ENCODE measurements around the gene NPY5R. TPM values are rescaled to one million over a fixed set of nuclear protein-coding genes. Genes with fewer than 3 reads are reported as not detected.

Gene NPY5R
- polyA plus RNA-seq, 1 donor (not counting 4 experiments of a cell fraction or from before 2014, with no cell fraction given): not detected

GRCh38 chr4:163393471-163393870 is 49.8 kb downstream of the NPY5R start:
- Histone ChIP-seq H3K4me1 (ENCODE audit: control insufficient read depth, extremely low read depth, insufficient read depth, low read length) (no peaks in the 10 kb centered on the region), H3K9me3 (ENCODE audit: control insufficient read depth, low read depth, low read length) (no peaks in the 10 kb centered on the region), H2AFZ (ENCODE audit: control insufficient read depth, low read length) (no peak overlapping the region), H3K9me1 (ENCODE audit: control insufficient read depth, extremely low read depth, insufficient read depth, low read length) (no peaks in the 10 kb centered on the region), H3K27ac (ENCODE audit: control insufficient read depth, insufficient read depth, low read length) (no peak overlapping the region), H3K9ac (ENCODE audit: control insufficient read depth, extremely low read depth, insufficient read depth, low read length) (no peak overlapping the region), H3K36me3 (ENCODE audit: control insufficient read depth in 2 of 2, extremely low read depth in 1 of 2, insufficient read depth in 2 of 2, low read length in 2 of 2) (no peaks in the 10 kb centered on the region), H3K27me3 (ENCODE audit: control insufficient read depth, extremely low read depth, insufficient read depth, low read length) (no peaks in the 10 kb centered on the region), H4K20me1 (ENCODE audit: control insufficient read depth, extremely low read depth, insufficient read depth, low read length) (no peaks in the 10 kb centered on the region), H3K79me2 (ENCODE audit: control insufficient read depth, insufficient read depth, low read length) (no peaks in the 10 kb centered on the region), H3K4me2 (ENCODE audit: control insufficient read depth, extremely low read depth, insufficient read depth, low read depth, low read length) (no peak overlapping the region), H3K4me3 (ENCODE audit: control insufficient read depth in 2 of 3, extremely low read depth in 1 of 3, insufficient read depth in 2 of 3, low read depth in 1 of 3, low read length in 3 of 3) (no peak overlapping the region)
- FAIRE-seq (no peak), DNase-seq (ENCODE audit: low read depth, low spot score) (no peak)
- dilution Hi-C loops (cut with MboI; ENCODE audit: extremely low pct_ligation_motif_present, low sequenced_read_pairs): no loop called here
- no peak for TF ChIP-seq EZH2 (IDR thresholded peaks at IDR 0.05; ENCODE audit: low read length)
- no peak for TF ChIP-seq CTCF (optimal IDR thresholded peaks at IDR 0.05 in 1 of 3, IDR thresholded peaks at IDR 0.05 in 1 of 3, conservative IDR thresholded peaks at IDR 0.05 in 1 of 3; ENCODE audit: extremely low read depth in 1 of 3, insufficient read depth in 2 of 3, low read length in 3 of 3)

GRCh38 chr4:163395055-163395454 is 51.4 kb downstream of the NPY5R start:
- no peak for TF ChIP-seq CTCF (optimal IDR thresholded peaks at IDR 0.05 in 1 of 3, IDR thresholded peaks at IDR 0.05 in 1 of 3, conservative IDR thresholded peaks at IDR 0.05 in 1 of 3; ENCODE audit: extremely low read depth in 1 of 3, insufficient read depth in 2 of 3, low read length in 3 of 3)
- TF ChIP-seq EZH2 (IDR thresholded peaks at IDR 0.05; ENCODE audit: low read length): no peak
- no peak overlapping the region for H2AFZ ChIP-seq (ENCODE audit: control insufficient read depth, low read length)
- H3K9me1 ChIP-seq (ENCODE audit: control insufficient read depth, extremely low read depth, insufficient read depth, low read length): no peaks in the 10 kb centered on the region
- dilution Hi-C loops (cut with MboI; ENCODE audit: extremely low pct_ligation_motif_present, low sequenced_read_pairs): no loop called here
- FAIRE-seq: no peak
- no peaks in the 10 kb centered on the region for H3K27me3 ChIP-seq (ENCODE audit: control insufficient read depth, extremely low read depth, insufficient read depth, low read length)
- H3K9me3 ChIP-seq (ENCODE audit: control insufficient read depth, low read depth, low read length): no peaks in the 10 kb centered on the region
- H3K4me2 ChIP-seq (ENCODE audit: control insufficient read depth, extremely low read depth, insufficient read depth, low read depth, low read length): no peak overlapping the region
- H3K27ac ChIP-seq (ENCODE audit: control insufficient read depth, insufficient read depth, low read length): no peak overlapping the region
- no peaks in the 10 kb centered on the region for H3K79me2 ChIP-seq (ENCODE audit: control insufficient read depth, insufficient read depth, low read length)
- H3K4me3 ChIP-seq (ENCODE audit: control insufficient read depth in 2 of 3, extremely low read depth in 1 of 3, insufficient read depth in 2 of 3, low read depth in 1 of 3, low read length in 3 of 3): no peak overlapping the region
- no peaks in the 10 kb centered on the region for H4K20me1 ChIP-seq (ENCODE audit: control insufficient read depth, extremely low read depth, insufficient read depth, low read length)
- H3K4me1 ChIP-seq (ENCODE audit: control insufficient read depth, extremely low read depth, insufficient read depth, low read length): no peaks in the 10 kb centered on the region
- no peak overlapping the region for H3K9ac ChIP-seq (ENCODE audit: control insufficient read depth, extremely low read depth, insufficient read depth, low read length)
- no peaks in the 10 kb centered on the region for H3K36me3 ChIP-seq (ENCODE audit: control insufficient read depth in 2 of 2, extremely low read depth in 1 of 2, insufficient read depth in 2 of 2, low read length in 2 of 2)
- DNase-seq (ENCODE audit: low read depth, low spot score): no peak
